Measurements from ENCODE around the gene LAMA3.

Gene LAMA3

GRCh38 chr18:23809415-23809814 lies 120.2 kb downstream of the LAMA3 start:
- no peak overlapping the region for H3K9ac ChIP-seq (ENCODE audit: low read depth, low read length)
- H3K27me3 ChIP-seq (ENCODE audit: control insufficient read depth, insufficient read depth, low read length) = no peaks in the 10 kb centered on the region
- H3K4me1 ChIP-seq (ENCODE audit: control insufficient read depth, insufficient read depth, low read length) = peaks cover 22% of the 10 kb centered on the region
- H3K9me3 ChIP-seq (ENCODE audit: control insufficient read depth, insufficient read depth, low read length) = no peaks in the 10 kb centered on the region
- H3K27ac ChIP-seq (ENCODE audit: low read depth, low read length) = no peak overlapping the region
- no peaks in the 10 kb centered on the region for H3K36me3 ChIP-seq (ENCODE audit: control insufficient read depth, insufficient read depth, low read length)
- H3K4me3 ChIP-seq (ENCODE audit: low read depth, low read length) = no peak overlapping the region

- H3K9me3 ChIP-seq (ENCODE audit: control insufficient read depth, insufficient read depth, low read length) = no peaks in the 10 kb centered on the region
- no peak overlapping the region for H3K27ac ChIP-seq (ENCODE audit: low read depth, low read length)
Measured at GRCh38 chr18:23810396-23810795, 121.1 kb downstream of the LAMA3 start.

GRCh38 chr18:23811176-23811575 lies 121.9 kb downstream of the LAMA3 start:
- no peak overlapping the region for H3K9ac ChIP-seq (ENCODE audit: low read depth, low read length)
- H3K4me1 ChIP-seq (ENCODE audit: control insufficient read depth, insufficient read depth, low read length) = peaks cover 30% of the 10 kb centered on the region
- no peaks in the 10 kb centered on the region for H3K27me3 ChIP-seq (ENCODE audit: control insufficient read depth, insufficient read depth, low read length)
- H3K4me3 ChIP-seq (ENCODE audit: low read depth, low read length) = no peak overlapping the region
- H3K27ac ChIP-seq (ENCODE audit: low read depth, low read length) = no peak overlapping the region
- H3K36me3 ChIP-seq (ENCODE audit: control insufficient read depth, insufficient read depth, low read length) = no peaks in the 10 kb centered on the region
- H3K9me3 ChIP-seq (ENCODE audit: control insufficient read depth, insufficient read depth, low read length) = no peaks in the 10 kb centered on the region

More at GRCh38 chr18:23810396-23810795, 121.1 kb downstream of the LAMA3 start:
- Histone ChIP-seq H3K4me1 (ENCODE audit: control insufficient read depth, insufficient read depth, low read length) (peaks cover 30% of the 10 kb centered on the region), H3K36me3 (ENCODE audit: control insufficient read depth, insufficient read depth, low read length) (no peaks in the 10 kb centered on the region), H3K27me3 (ENCODE audit: control insufficient read depth, insufficient read depth, low read length) (no peaks in the 10 kb centered on the region), H3K4me3 (ENCODE audit: low read depth, low read length) (no peak overlapping the region), H3K9ac (ENCODE audit: low read depth, low read length) (no peak overlapping the region)

GRCh38 chr18:23812546-23813440 lies 123.5 kb downstream of the LAMA3 start:
- Histone ChIP-seq H3K27me3 (ENCODE audit: control insufficient read depth, insufficient read depth, low read length) (no peaks in the 10 kb centered on the region), H3K27ac (ENCODE audit: low read depth, low read length) (peak overlapping the region; percentile 42), H3K36me3 (ENCODE audit: control insufficient read depth, insufficient read depth, low read length) (no peaks in the 10 kb centered on the region), H3K4me1 (ENCODE audit: control insufficient read depth, insufficient read depth, low read length) (peaks cover 30% of the 10 kb centered on the region), H3K4me3 (ENCODE audit: low read depth, low read length) (no peak overlapping the region), H3K9ac (ENCODE audit: low read depth, low read length) (no peak overlapping the region), H3K9me3 (ENCODE audit: control insufficient read depth, insufficient read depth, low read length) (no peaks in the 10 kb centered on the region)

GRCh38 chr18:23814991-23815614 lies 125.8 kb downstream of the LAMA3 start:
- Histone ChIP-seq H3K27ac (ENCODE audit: low read depth, low read length) (no peak overlapping the region), H3K9me3 (ENCODE audit: control insufficient read depth, insufficient read depth, low read length) (no peaks in the 10 kb centered on the region), H3K27me3 (ENCODE audit: control insufficient read depth, insufficient read depth, low read length) (no peaks in the 10 kb centered on the region), H3K9ac (ENCODE audit: low read depth, low read length) (no peak overlapping the region), H3K4me1 (ENCODE audit: control insufficient read depth, insufficient read depth, low read length) (peaks cover 30% of the 10 kb centered on the region), H3K36me3 (ENCODE audit: control insufficient read depth, insufficient read depth, low read length) (no peaks in the 10 kb centered on the region), H3K4me3 (ENCODE audit: low read depth, low read length) (no peak overlapping the region)

GRCh38 chr18:23816021-23816420 lies 126.8 kb downstream of the LAMA3 start:
- Histone ChIP-seq H3K4me1 (ENCODE audit: control insufficient read depth, insufficient read depth, low read length) (peaks cover 35% of the 10 kb centered on the region), H3K27me3 (ENCODE audit: control insufficient read depth, insufficient read depth, low read length) (no peaks in the 10 kb centered on the region), H3K36me3 (ENCODE audit: control insufficient read depth, insufficient read depth, low read length) (no peaks in the 10 kb centered on the region), H3K27ac (ENCODE audit: low read depth, low read length) (no peak overlapping the region), H3K9ac (ENCODE audit: low read depth, low read length) (no peak overlapping the region), H3K4me3 (ENCODE audit: low read depth, low read length) (no peak overlapping the region), H3K9me3 (ENCODE audit: control insufficient read depth, insufficient read depth, low read length) (no peaks in the 10 kb centered on the region)

GRCh38 chr18:23816740-23817139 lies 127.5 kb downstream of the LAMA3 start:
- no peaks in the 10 kb centered on the region for H3K27me3 ChIP-seq (ENCODE audit: control insufficient read depth, insufficient read depth, low read length)

GRCh38 chr18:23819001-23819400 lies 129.7 kb downstream of the LAMA3 start:
- no peak overlapping the region for H3K9ac ChIP-seq (ENCODE audit: low read depth, low read length)
- no peaks in the 10 kb centered on the region for H3K27me3 ChIP-seq (ENCODE audit: control insufficient read depth, insufficient read depth, low read length)
- no peaks in the 10 kb centered on the region for H3K9me3 ChIP-seq (ENCODE audit: control insufficient read depth, insufficient read depth, low read length)
- H3K4me3 ChIP-seq (ENCODE audit: low read depth, low read length) = no peak overlapping the region
- peaks cover 40% of the 10 kb centered on the region for H3K4me1 ChIP-seq (ENCODE audit: control insufficient read depth, insufficient read depth, low read length)
- no peak overlapping the region for H3K27ac ChIP-seq (ENCODE audit: low read depth, low read length)
- H3K36me3 ChIP-seq (ENCODE audit: control insufficient read depth, insufficient read depth, low read length) = no peaks in the 10 kb centered on the region

More at GRCh38 chr18:23816740-23817139, 127.5 kb downstream of the LAMA3 start:
- no peak overlapping the region for H3K27ac ChIP-seq (ENCODE audit: low read depth, low read length)
- H3K4me3 ChIP-seq (ENCODE audit: low read depth, low read length) = no peak overlapping the region
- H3K9ac ChIP-seq (ENCODE audit: low read depth, low read length) = no peak overlapping the region
- H3K36me3 ChIP-seq (ENCODE audit: control insufficient read depth, insufficient read depth, low read length) = no peaks in the 10 kb centered on the region
- H3K9me3 ChIP-seq (ENCODE audit: control insufficient read depth, insufficient read depth, low read length) = no peaks in the 10 kb centered on the region
- peaks cover 42% of the 10 kb centered on the region for H3K4me1 ChIP-seq (ENCODE audit: control insufficient read depth, insufficient read depth, low read length)

GRCh38 chr18:23822590-23823385 lies 133.5 kb downstream of the LAMA3 start:
- no peak overlapping the region for H3K4me3 ChIP-seq (ENCODE audit: low read depth, low read length)
- H3K27me3 ChIP-seq (ENCODE audit: control insufficient read depth, insufficient read depth, low read length) = no peaks in the 10 kb centered on the region
- no peak overlapping the region for H3K9ac ChIP-seq (ENCODE audit: low read depth, low read length)
- peaks cover 28% of the 10 kb centered on the region for H3K4me1 ChIP-seq (ENCODE audit: control insufficient read depth, insufficient read depth, low read length)
- no peaks in the 10 kb centered on the region for H3K36me3 ChIP-seq (ENCODE audit: control insufficient read depth, insufficient read depth, low read length)
- H3K9me3 ChIP-seq (ENCODE audit: control insufficient read depth, insufficient read depth, low read length) = no peaks in the 10 kb centered on the region
- H3K27ac ChIP-seq (ENCODE audit: low read depth, low read length) = peak overlapping the region; percentile 16

- H3K4me1 ChIP-seq (ENCODE audit: control insufficient read depth, insufficient read depth, low read length) = peaks cover 28% of the 10 kb centered on the region
- H3K27ac ChIP-seq (ENCODE audit: low read depth, low read length) = no peak overlapping the region
- no peaks in the 10 kb centered on the region for H3K36me3 ChIP-seq (ENCODE audit: control insufficient read depth, insufficient read depth, low read length)
- H3K4me3 ChIP-seq (ENCODE audit: low read depth, low read length) = no peak overlapping the region
- H3K27me3 ChIP-seq (ENCODE audit: control insufficient read depth, insufficient read depth, low read length) = no peaks in the 10 kb centered on the region
- H3K9me3 ChIP-seq (ENCODE audit: control insufficient read depth, insufficient read depth, low read length) = no peaks in the 10 kb centered on the region
- no peak overlapping the region for H3K9ac ChIP-seq (ENCODE audit: low read depth, low read length)
Measured at GRCh38 chr18:23824240-23824639, 135.0 kb downstream of the LAMA3 start.

Data from HUES48 (cell line).